Fibroblast of upper back skin (primary cell): ENCODE results near the gene OR2G6.
"Not testable (repeated sequence)": the region's sequence is repeated elsewhere in the genome, so short reads cannot be mapped to it uniquely, and the experiment has no call there.

Source experiments
- DNase-seq: peaks from one replicate; pipeline ENCODE4 v3.0.0-alpha.2; 2013

The OR2G6 gene

GRCh38 chr1:248507773-248508172 lies at the start of gene OR2G6:
Gene OR2G6, plus strand, starts transcription at chr1:248508073. Its CDS starts 13,574 bp downstream, at chr1:248521647.
- not testable (repeated sequence) for DNase-seq

GRCh38 chr1:248459117-248459516 lies 48.8 kb upstream of the OR2G6 start:
- not testable (repeated sequence) for DNase-seq

- DNase-seq, result no peak
These were observed 36.7 kb upstream of the OR2G6 start for GRCh38 chr1:248471154-248471553.

GRCh38 chr1:248472111-248472510 lies 35.8 kb upstream of the OR2G6 start:
- DNase-seq, result not testable (repeated sequence)

- not testable (repeated sequence) for DNase-seq
These were observed 34.8 kb upstream of the OR2G6 start, which contains the start of gene OR2T3 for GRCh38 chr1:248473051-248473450. Gene OR2T3, plus strand, starts transcription at chr1:248473351. Its CDS starts 0 bp downstream, at chr1:248473351.

GRCh38 chr1:248475660-248476059 lies 32.2 kb upstream of the OR2G6 start:
- DNase-seq, result not testable (repeated sequence)

- DNase-seq, result not testable (repeated sequence)
These were observed 25.9 kb upstream of the OR2G6 start for GRCh38 chr1:248481686-248482579.

- not testable (repeated sequence) for DNase-seq
These were observed 19.6 kb upstream of the OR2G6 start, which contains the start of gene OR2T5 for GRCh38 chr1:248488289-248488688. Gene OR2T5, plus strand, starts transcription at chr1:248488589. Its CDS starts 0 bp downstream, at chr1:248488589.

- DNase-seq, result not testable (repeated sequence)
These were observed 11.2 kb upstream of the OR2G6 start for GRCh38 chr1:248496661-248497060.

GRCh38 chr1:248500305-248501035 lies 7.4 kb upstream of the OR2G6 start:
- DNase-seq, result not testable (repeated sequence)

GRCh38 chr1:248510217-248510616 lies 2.3 kb downstream of the OR2G6 start:
- DNase-seq, result not testable (repeated sequence)

- no peak for DNase-seq
These were observed 14.0 kb downstream of the OR2G6 start for GRCh38 chr1:248521856-248522255.

GRCh38 chr1:248537449-248537848 lies 29.6 kb downstream of the OR2G6 start:
- not testable (repeated sequence) for DNase-seq

GRCh38 chr1:248547383-248547782 lies 39.5 kb downstream of the OR2G6 start:
- not testable (repeated sequence) for DNase-seq

- DNase-seq, result not testable (repeated sequence)
These were observed 43.2 kb downstream of the OR2G6 start for GRCh38 chr1:248551027-248551426.

GRCh38 chr1:248562672-248563071 lies 54.8 kb downstream of the OR2G6 start, which contains the start of gene OR2T29:
Gene OR2T29, minus strand, starts transcription at chr1:248562772. Its CDS starts 3,281 bp downstream, at chr1:248559491.
- not testable (repeated sequence) for DNase-seq

GRCh38 chr1:248565530-248566373 lies 57.9 kb downstream of the OR2G6 start:
- DNase-seq, result not testable (repeated sequence)

GRCh38 chr1:248569049-248569448 lies 61.2 kb downstream of the OR2G6 start:
- DNase-seq, result not testable (repeated sequence)

- DNase-seq, result not testable (repeated sequence)
These were observed 62.9 kb downstream of the OR2G6 start for GRCh38 chr1:248570811-248571210.

GRCh38 chr1:248572049-248572448 lies 64.2 kb downstream of the OR2G6 start:
- DNase-seq, result not testable (repeated sequence)

- DNase-seq, result not testable (repeated sequence)
These were observed 66.0 kb downstream of the OR2G6 start for GRCh38 chr1:248573856-248574255.

- not testable (repeated sequence) for DNase-seq
These were observed 66.8 kb downstream of the OR2G6 start, which contains the start of gene OR2T34 for GRCh38 chr1:248574657-248575056. Gene OR2T34, minus strand, starts transcription at chr1:248574757. Its CDS starts 0 bp downstream, at chr1:248574757.
